AG20443 (cell line): ENCODE measurements around the gene EPHA1.
"Not testable (repeated sequence)": the region's sequence is repeated elsewhere in the genome, so short reads cannot be mapped to it uniquely, and the experiment has no call there.

ENCODE experiments used
- DNase-seq: peaks from one replicate; pipeline ENCODE4 v3.0.0; 2012; ENCODE audit warnings: low spot score, mixed read lengths

EPHA1 gene

DNA sequence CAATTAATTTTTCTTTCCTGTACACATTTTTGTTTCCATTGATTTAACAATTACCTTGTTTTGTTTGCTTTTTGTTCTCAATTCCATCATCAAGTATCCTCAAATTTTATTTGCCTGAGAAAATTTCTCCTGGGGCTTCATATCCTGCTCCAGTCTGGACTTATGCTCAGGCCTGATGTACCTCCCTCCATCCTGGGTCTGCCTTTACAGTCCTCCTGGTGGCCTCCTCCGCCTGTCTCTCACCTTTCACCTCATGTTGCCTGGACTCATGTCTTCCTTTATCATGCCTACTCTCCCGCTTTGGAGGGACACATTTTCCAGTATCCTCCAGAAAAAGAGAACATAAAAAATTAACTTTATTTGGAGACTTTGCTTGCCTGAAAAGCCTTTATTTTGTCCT, 22.5 kb upstream of the EPHA1 start:
- no peak for DNase-seq

DNA sequence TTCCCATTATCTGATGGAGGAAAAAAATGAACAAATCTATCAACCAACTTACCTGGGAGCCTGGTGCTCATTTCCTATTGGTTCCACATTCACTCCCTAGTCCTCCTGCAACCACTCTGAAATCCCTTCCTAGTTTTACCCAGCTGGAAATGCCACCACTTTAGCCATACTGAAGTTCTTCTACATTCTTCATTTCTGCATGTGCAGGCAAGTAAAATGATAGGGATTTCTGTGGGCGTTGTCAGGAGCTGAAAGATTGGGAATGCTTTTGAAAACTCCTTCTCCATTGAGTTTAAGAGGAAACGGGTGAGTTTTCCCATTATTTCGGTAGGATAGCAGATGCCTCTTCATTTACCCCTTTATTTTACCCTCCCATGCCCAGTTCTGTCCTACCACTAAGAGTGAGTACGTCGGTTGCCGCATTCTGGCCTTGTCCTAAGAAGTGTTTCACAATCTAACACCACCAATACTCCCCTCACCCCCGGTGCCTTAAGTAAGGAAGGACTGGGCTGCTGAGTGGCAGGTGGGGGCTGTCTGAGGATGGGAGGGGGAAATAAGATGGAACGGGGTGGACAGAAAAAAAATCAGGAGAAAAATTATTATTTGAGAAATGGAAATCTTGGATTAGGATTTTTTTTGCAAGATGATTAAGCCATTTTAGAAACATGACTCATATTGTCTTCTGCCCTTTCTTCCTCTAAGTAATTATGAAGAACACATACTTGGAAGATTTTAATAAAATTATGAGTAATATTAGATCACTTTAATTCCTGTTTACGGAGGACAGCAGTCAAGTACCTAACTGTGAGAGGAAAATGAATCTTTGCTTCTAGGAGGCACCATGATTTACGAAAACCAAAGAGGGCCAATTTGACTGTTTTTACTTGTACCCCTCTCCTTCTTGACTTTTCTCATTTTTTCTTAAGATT, 21.4 kb upstream of the EPHA1 start:
- DNase-seq: no peak

DNA sequence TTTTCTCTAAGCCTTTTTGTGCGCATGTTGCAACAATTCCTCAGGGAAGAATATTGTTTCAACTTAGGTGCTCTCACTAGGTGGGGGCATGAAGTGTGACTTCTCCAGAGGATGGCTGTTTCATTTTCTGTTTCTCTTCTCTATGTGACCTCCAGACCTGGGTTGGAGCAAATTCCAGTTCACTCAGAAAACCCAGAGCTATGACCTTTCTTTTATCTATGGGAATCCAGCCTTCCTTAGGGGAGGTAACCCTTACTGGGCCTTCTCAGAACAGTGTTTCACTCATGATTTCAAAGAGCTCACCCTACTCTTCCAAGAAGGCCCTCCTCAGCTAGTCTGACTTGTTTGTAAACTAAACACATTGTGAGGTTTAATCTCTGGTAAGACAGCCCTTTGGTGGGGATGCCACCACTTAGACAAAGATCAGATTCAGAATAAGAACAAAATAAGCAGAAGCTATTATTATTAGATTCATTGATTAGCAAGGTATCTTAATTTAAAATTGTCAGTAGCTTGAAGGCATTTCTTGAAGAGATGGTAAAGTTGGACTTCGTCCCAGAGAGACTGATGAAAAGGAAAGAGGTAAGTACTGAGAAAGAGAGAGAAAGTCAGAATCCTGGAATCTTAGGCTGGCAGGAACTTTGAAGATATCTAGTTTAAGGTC, 18.0 kb upstream of the EPHA1 start:
- no peak for DNase-seq

DNA sequence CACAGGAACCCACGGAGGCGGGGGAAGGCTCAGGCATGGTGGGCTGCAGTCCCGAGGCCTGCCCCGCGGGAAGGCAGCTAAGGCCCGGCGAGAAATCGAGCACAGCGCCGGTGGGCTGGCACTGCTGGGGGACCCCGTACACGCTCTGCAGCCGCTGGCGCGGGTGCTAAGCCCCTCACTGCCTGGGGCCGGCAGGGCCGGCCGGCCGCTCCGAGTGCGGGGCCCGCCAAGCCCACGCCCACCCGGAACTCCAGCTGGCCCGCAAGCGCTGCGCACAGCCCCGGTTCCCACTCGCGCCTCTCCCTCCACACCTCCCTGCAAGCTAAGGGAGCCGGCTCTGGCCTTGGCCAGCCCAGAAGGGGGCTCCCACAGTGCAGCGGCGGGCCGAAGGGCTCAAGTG, 15.8 kb upstream of the EPHA1 start:
- not testable (repeated sequence) for DNase-seq

DNA sequence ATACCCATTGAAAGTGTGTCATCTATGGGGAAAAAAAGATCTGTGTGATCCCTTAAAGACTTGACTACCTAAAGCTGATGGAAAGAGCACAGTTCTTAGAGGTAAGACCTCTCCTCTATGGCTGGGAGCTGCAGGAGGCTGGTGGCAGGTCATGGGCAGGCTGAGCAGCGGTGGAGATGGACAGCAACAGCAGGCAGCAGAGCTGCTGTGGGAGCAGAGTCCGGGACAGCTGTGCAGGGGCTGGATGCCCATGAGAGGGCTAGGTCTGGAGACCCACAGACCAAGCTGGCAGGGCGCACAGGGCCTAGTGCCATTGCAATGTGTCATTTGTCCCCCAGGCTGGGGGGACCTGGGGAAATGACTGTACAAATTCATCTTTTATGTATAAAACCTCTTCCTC, 13.4 kb upstream of the EPHA1 start:
- no peak for DNase-seq

DNA sequence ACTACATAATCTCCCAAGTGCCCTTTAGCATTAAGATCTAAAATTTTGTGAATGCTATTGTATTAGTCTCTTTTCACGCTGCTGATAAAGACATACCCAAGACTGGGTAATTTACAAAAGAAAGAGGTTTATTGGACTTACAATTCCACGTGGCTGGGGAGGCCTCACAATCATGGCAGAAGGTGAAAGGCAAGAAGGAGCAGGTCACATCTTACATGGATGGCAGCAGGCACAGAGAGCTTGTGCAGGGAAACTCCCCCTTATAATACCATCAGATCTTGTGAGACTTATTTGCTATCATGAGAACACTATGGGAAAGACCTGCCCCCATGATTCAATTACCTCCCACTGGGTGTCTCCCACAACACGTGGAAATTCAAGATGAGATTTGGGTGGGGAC, 12.0 kb upstream of the EPHA1 start:
- not testable (repeated sequence) for DNase-seq

DNA sequence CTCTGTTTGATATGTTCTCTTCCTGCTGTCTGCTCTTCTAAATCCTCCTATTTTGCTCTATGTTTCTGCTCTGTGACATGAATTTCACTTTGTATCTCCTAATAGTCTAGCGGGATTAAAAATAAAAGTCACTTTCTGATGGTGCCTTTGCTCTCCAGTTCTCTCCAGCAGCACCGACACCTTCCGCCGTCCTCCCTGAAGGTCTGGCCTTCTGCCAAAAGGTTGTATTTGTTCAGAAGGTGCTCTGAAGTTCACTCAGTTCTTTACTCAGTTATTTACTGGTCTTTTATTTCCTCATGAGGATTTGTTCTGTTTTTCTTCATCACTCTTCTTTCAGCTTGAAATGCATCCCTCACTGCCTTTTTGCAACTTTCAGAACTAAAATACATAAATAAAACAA, 11.2 kb upstream of the EPHA1 start:
- DNase-seq: no peak

DNA sequence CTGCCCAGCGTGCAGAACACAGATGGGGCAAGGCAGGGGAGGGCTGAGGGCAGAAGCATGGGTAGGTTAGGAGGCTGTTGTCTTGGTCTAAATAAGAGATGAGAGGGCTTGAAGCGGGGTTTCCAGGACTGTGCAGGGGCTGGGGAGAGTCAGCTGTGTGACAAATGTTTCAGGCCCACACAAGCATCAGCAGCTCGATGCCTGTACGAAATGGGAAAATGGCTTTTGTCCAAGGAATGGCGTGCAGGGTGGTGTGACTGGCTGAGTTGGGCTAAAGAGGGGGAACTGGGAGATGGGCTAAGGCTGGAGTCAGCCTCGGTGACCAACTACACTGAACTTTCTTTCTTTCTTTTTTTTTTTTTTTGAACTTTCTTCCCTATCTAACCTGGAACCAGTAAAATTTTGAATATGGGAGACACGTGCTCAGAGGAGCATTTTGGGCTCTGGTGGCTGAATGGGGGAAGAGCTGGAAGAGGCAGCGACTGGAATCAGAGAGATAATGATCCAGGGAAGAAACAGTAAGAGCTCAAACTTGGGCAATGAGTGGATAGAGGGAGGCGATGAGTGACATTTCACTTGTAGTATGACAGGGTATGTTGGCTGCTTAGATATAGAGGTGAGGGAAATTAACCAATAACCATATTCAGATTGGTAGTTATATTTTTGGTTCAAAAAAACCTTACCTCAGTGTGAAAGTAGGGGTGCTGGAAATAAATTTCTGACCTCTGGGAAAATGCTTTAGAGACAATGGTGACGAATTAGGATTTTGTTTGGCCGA, 10.2 kb upstream of the EPHA1 start:
- DNase-seq: no peak

DNA sequence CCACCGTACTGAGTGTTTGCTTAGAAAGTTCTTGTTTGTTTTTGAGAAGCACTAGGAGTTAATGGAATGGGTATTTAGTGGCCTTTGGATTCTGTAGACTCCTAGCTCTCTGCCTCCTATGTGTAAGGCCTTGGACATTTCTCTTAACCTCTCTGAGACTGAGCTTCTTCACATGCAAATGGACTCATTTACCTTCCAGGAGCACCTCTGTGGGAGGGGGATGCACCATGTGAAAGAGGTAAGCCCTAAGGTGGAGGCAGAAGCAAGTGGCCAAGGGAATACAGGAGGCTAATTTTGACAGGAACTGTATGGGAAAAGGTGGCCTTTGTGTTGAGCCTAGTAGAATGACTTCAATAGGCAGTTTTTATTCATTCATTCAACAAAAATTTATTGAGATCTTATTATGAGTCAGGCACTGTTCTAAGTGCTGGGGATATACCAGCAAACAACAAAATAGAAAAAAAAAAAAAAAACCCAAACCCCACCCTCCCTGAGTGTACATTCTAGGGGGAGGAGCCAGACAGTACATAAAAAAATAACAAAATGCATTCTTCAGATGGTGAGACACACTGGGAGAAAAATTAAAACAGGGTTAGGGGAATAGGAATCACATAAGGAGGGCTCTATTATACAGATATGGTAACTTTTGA, 9.2 kb upstream of the EPHA1 start:
- no peak for DNase-seq

DNA sequence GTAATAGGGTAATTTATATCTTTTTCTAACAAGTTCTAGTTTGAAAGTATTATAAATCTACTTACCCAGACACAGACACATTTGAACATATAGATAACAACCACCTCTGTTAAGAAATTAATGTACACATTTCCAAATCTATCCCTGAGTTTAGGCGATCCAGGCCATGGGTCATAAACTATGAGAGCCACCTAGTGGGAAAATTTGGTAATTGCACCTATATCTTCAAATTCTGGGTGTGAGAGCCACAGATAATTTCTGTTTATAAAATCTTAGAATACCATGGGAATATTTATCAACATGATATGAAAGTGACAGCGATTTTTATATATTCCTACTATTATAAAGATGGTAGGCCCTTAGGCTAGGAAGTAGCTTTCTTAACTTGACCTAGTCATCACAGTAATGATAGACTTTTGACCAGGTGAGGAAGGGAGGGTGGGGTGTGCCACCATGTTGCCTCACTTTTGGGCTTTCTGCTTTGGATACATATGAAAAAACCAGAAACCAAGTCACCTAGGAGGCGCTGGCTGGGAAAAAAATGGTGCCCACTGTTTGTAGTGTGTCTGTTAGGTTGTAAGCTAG, 8.0 kb upstream of the EPHA1 start:
- DNase-seq: peak; percentile 62

DNA sequence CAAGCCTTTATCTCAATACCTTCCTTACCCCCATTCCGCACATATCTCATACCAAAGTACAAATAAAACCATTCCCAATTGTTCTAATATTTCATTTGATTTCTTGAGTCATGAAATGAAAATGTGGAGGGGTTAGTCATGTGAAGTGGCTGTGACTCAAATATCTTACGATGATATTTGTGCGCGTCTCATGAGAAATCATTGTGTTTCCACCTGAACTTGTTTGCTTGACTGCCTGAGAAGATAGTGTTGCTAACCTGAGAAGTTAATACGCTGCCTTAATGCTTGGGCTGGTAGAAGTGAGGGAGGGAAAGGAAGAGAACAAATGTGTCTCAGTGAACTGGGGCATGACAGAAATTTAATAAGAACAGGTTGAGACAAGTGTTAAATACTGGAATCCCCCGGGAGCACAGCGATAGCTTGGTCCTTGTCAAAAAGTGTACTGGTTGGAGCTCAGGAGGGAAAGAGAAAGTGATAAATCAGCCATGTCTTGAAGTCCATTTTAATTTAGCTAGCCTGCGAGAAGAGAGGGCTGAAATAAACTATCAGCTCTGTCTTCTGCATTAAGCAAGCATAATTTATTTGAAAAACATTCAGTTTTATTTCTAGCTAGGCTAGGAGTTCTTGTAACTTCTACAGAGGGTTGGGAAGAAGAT, 7.2 kb upstream of the EPHA1 start:
- DNase-seq: no peak

DNA sequence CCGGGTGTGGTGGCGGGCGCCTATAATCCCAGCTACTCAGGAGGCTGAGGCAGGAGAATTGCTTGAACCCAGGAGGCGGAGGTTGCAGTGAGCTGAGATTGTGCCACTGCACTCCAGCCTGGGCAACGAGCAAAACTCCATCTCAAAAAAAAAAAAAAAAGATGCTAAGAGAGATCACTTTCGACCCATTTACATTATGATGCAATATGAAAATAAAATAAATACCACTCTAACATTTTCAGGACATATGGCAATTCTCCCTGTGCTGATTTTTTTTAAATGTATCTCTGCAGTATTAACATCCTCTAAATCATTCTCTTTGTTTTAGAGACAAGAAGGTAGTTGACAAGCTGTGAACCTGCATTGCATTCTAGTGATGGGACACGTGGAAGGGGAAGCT, 6.6 kb upstream of the EPHA1 start:
- DNase-seq: not testable (repeated sequence)

DNA sequence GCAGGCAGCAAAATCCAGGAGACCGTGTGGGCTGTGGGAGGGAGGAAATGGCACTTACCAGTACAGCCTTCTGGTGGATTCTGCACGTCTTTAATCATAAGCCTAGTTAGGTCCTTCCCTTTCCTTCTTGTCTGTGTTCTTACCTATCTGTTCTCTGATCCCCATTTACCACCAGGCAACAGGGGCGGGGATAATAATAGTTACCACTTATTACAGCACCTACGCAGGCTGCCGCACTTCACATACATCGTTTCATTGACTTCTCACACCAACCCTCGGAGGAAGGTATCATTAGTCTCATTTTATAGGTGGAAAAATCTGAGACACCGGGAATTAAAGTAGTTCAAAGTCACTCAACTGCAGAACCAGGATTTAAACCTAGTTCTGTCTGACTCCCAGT, 4.5 kb upstream of the EPHA1 start:
- DNase-seq: no peak

DNA sequence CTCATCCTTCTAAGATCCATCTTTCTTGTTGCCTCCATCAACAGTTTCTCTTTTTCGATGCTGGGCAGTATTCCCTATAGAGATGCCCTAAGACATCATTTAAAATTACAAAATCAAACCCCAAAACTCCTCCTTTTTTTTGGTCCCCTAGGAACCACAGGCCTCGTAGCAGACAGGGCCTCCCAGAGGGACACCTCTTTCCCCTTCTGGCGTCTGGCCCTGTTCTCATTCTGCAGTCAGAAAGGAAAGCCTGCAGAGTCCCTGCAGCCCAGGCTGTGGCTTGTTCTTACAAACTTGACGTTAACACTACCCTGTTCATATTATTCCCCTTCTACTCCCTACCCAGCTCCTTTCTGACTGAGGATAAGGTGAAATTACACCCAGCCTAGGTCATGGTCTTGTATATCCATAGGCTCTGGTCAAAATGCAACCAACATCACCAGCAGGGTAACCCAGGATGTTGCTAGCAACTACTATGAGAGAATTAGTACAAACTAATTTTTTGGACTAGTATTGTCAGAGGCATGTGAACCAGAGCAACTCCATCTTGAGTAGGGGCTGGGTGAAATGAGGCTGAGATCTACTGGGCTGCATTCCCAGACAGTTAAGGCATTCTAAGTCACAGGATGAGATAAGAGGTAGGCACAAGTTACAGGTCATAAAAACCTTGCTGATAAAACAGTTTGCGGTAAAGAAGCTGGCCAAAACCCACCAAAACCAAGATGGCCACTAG, 3.5 kb upstream of the EPHA1 start:
- no peak for DNase-seq

DNA sequence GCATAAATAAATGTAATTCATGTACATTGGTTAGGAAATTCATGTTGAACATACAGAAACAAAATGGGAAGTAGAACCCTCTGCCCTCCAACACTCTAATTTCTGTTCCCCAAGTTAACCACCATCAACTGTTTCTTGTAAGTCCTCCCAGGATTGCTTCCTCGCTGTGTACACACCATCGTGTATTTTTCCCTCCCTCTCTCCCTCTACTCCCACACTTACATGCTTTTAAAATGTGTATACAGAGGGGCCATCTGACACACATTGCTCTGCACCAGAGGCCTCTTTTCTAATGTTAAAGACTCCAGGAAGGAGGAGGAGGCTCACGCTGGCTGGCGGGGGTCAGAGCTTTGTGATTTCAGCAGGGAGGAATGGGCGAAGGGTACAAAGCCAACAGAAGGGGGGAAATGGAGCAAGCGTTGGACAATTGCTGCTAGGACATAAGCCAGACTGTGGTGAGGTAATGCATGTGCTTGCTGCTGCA, 1.9 kb upstream of the EPHA1 start:
- DNase-seq: peak; percentile 49

DNA sequence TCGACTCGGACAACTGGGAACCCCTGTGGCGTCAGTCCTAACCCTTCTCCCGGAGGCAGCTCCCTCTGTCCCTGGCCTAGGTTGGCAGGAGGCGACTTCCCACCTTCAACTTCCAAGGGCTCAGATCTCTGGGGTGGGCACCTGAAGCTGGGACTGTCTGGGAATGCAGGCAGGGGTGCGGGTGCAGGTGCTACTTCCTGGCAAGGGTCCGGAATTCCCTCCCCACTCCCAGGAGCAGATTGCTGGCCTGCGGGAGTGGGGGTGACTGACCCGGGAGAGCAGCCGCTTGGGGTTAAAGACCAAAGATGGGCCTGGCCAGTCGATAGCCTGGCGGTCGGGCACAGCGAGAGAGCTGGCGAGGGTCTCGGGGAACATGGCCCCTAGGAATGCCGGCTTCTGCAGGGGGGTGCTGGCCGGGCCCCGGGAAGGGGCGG, 387 bp downstream of the EPHA1 start:
- no peak for DNase-seq

DNA sequence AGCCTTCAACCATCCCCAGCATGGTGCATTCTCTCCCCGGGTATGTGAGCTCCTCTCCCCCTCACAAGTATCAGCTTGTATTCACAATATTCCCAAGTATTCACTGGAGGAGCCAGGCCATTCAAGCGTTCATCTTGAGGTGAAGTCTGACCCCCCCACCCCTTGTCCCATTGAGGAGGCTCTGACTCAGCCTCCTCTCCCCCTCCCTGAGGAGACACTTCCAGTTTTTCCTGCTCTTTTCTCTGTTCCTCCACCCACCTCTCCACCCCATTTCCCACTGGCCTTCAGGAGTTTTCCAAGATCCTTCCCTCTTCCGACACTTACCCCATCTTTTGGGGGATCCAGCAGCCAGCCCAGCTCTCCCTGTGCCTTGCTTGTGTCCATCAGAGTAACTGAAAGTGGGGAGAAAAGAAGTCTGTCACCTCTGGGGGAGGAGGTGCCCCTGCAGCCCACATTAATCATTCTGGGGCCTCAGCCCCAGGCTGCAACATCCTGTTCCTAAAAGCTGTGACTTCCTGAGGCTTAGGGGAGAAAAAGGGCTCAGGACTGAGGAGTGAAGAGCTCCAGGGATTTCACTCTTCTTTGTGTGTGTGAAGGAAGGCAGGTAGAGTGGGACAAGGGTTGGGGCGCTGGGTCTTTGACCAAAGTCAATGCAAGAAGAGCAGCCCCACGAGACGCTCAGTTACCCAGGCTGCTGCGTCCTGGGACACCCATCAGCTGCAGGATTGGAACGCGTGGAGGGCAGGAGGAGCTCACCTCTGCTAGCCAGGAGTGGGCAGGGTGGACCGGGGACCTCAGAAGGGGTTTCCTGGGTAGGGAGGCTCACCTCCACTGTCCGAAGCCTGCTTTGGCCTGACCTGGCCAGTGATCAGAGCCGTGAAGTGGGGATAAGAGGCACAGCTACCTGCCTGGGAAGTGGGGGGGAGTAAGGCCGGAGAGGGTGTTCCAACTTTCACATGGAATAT, 1.1 kb downstream of the EPHA1 start:
- no peak for DNase-seq

DNA sequence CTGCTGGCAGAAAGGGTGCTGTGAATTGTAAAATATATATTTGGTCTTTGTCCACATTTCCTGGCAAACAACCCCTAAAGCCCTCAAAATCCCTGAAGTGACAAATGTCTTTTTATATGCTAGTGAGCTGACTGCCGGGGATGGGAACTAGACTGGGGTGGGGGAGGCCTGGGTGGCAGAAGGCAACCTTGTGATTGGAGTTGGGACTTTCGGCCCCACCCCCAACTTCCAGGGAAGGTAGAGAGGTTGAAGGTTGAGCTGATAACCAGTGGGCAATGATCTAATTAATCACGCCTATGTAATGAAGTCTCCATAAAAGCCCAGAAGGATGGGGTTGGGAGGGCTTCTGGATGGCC, 2.7 kb downstream of the EPHA1 start:
- no peak for DNase-seq
